Nucleus accumbens (tissue), 56 donors: Measurements from ENCODE around the gene PTGR2.
"Not testable (repeated sequence)": the region's sequence is repeated elsewhere in the genome, so short reads cannot be mapped to it uniquely, and the experiment has no call there.

Source experiments
- DNase-seq, 56 donors: peaks; one replicate each; lab custom pipeline; 2025; lab: John Stamatoyannopoulos, UW

Gene PTGR2

DNA sequence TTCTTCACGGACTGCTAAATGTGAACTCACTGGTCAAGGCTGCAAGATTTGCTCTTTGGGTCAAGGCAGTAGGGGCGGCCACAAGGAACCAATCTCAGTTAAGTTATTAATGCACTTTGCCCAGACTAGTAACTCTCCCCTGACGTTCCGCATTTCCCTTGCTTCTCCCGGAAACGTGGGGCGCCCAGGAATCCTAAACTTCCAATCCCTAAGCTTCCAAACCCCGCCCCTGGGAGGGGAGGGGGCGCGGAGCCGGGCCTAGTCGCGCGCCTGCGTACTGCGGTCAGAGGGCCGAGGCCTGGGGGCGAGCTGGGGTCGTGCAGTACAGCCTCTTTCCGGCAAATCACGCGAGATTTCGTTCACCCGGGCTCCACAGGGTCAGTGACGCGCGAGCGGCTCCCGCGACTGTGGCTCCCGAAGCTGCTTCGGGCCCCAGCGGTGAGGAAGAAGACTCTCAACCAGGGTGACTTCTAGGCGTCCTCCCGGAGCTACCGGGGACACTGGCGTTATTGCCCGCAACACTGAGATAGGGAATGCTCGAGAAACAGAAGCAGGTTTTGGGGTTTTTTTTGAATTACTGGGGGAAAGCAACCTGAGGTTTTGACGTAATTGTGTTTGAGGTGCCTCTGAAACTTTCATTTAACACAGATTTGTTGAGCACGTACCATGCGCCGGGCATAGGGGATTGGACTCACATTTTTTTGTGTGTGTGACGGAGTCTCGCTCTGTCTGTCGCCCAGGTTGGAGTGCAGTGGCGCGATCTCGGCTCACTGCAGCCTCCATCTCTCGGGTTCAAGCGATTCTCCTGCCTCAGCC lies at the start of gene PTGR2:
Gene PTGR2, plus strand, starts transcription at position 265 of the 816 bp plus-strand sequence. CDS start 7,032 bp downstream, outside the sequence.
- peak; percentile 40 to 96 (median 89) for DNase-seq

DNA sequence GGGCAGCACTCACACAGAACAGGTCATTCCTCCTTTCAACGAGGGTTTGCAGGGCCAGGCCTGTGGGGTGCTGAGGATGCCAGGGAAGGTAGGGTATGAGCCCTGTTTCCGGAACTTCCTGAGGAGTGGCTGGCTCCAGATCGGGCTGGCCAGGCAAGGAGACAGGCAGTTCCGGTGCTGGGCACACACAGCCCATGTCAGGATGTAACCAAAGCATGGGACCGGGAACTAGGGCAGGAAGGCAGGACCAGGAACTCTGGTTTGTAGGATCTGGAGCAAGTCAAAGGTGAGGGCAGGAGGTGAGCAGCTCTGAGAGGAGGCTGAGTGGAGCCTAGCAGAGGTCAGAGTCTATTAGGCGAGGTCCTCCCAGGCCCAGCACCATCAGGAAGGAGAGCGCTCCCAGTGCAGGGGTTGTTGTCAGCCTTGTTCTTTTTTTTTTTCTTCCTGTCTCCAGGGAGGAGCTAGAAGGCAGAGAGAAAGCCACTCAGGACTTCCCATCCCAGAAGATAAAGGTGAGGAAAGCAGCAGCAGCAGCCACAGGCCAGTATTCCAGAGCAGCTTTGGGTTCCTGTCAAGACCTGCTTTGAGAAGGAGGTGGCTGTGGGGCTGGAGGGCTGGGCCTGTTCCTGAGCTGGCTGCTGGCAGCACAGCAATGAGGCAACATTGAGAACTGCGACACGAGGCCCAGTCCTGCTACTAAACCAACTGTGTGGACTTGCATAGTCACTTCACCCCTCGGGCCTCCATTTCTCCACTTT lies 49.0 kb upstream of the PTGR2 start:
- no peak for DNase-seq

DNA sequence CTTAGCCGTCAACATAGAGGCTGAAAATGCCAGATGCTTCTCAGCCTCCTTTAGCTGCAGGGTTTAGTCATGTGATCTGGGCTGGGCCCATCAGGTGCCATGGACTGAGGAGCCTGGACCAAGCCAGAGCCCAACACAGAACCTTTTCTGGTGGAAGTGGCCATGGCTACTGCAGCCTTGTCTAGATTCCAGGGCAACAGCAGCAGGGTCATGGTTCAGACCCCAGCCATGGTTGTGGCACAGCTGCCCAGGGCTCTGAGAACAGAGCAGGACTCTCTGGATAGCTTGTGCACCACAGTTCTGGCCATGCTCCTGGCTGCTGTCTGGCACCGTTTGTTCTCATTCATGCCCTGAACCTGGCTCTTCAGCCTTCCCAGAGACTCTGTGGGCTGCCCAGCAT lies 47.0 kb upstream of the PTGR2 start:
- DNase-seq = no peak

DNA sequence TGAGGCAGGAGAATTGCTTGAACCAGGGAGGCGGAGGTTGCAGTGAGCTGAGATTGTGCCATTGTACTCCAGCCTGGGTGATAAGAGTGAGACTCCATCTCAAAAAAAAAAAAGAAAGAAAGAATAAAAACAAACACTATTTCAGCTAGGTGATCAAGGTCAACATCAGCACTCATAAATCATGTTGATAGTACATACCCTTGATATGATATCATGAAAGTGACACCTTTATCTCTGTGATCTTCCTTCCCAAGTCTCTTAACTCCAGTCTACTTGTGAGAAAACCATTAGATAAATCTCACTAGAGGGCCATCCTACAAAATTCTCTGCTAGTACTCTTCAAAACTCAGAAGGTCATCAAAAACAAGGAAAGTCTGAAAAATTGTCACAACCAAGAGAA lies 44.2 kb upstream of the PTGR2 start:
- DNase-seq = no peak

DNA sequence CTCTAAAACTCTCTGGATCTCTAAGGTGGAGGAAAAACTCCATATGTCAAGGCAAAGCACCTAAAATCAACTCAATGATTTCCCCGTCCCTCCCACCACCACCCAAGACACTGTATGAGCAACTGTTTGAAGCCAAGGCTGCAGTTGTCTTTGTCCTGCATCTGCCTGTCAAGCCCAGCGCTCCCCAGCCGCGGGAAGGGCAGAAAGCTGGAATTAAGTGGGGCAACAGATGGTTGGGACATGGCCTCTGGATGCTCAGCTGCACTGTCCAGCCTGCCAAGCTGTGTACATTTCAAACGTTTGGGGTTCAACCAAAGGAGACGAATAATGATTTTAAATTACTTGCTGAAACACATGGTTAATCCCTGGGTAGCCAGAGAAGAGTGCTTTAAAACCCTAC lies 42.2 kb upstream of the PTGR2 start:
- DNase-seq = peak in 4 of 56 donors; percentile 7 to 20 (median 9)

DNA sequence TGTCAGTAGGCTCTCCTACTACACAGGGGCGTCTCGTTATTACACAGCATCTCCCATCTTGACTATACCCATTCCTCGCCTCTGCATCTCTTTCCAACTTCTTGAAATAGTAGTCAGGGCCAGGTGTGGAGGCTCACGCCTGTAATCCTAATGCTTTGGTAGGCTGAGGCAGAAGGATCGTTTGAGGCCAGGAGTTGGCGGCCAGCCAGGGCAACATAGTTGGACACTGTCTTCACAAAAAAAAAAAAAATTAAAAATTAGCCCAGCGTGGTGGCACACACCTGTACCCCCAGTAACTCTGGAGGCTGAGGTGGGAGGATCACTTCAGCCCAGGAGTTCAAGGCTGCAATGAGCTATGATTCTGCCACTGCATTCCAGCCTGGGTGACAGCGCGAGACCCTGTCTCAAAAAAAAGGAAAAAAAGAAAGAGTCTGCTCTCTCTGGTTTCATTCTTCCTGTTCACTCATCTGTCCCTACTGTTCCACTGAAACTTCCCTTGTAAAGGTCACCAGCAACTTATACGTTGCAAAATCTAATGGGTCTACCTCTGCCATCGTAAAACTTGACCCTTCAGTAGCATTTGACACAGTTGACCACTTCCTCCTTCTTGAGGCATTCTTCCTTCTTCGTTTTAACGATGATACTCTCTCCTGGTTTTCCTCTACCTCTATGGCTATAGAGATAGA lies 41.0 kb upstream of the PTGR2 start:
- DNase-seq = no peak

DNA sequence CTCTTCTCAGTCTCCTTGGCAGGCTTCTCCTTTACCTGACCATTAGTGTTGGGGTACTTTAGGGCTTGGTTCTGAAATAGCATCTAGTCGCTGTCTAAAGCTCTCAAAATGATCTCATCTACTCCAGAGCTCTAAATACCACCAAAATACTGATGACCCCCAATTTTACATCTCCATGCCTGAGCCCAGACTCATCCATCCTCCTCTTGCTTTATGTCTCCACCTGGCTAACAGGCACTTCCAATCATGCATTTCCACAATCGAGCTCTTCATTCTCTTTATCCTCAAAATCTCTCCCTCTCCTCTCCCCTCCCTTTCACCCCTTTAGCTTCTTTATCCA lies 40.5 kb upstream of the PTGR2 start:
- no peak for DNase-seq

DNA sequence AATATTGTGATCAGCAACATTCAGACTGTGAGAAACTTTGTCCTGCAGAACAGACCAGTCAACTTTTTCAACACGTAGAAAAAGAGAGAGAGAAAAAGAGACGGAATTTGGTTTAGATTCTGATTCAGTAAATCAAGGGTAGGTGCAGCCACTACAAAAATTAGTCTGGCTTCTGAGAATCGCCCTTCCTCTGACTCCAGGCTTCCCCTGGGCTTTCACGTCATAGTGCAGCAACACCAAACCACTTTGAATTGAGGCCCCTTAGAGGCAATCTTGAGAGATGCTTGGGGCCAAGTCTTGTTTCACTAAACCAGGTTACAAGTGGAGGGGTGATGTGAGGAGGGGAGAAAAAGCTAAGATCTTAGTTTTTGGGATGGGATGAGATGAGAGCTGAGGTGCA lies 37.5 kb upstream of the PTGR2 start:
- no peak for DNase-seq

DNA sequence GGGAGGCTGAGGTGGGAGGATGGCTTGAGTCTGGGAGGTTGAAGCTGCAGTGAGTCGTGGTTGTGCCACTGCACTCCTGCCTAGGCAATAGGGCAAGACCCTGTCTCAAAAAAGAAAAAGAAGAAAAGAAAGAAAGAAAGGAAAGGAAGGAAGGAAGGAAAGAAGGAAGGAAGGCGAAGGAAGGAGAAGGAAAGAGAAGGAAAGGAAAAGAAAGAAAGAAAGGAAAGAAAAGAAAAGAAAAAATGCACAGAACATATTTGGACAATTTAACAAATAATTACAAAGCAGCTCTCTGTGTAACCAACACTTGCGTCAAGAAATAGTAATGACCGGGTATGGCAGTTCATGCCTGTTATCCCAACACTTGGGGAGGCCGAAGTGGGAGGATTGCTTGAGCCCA lies 35.8 kb upstream of the PTGR2 start:
- DNase-seq = no peak

DNA sequence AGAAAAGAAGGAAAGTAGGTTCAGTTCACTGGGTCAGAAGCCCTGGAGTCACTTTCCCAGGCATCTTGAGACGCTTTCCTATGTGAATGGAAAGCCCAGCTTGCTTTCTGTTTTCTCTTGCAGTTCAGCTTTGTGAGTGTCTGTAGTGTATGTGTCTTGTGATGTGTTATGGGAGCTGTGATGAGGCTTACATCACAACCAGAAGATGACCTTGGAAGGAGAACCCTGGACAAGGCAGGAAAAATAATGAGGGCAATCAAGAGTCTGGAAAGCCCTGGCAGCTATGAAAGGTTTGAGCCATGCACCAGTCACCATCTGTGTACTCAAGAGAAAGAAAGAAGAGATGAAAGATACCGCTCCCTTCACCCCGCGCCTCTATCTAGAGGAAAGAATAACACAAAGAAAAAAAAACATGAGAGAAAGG lies 35.2 kb upstream of the PTGR2 start:
- DNase-seq = no peak

DNA sequence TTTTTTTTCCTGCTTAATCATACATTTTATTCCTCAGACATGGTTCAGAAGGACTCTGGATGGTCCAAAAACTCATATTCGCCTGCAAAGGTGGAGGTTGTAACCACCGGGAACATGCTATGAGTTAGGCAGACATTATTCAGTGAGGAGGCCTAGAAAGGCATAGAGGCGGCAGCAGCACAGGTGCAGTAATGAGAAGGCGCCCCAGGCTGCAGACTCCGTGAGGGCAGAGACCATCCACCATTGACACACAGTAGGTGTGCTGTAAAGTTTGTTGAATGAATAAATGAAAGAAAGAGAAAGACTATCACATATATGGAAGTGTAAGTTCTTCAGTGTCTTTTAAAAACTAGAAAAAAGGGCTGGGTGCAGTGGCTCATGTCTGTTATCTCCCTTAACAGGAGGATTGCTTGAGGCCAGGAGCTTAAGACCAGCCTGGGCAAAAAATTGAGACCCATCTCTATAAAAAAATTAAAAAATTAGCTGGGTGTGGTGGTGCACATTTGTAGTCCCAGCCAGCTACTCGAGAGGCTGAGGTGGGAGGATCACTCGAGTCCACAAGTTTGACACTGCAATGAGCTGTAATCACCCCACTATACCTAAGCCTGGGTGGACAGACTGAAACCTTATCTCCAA lies 34.5 kb upstream of the PTGR2 start:
- no peak for DNase-seq

DNA sequence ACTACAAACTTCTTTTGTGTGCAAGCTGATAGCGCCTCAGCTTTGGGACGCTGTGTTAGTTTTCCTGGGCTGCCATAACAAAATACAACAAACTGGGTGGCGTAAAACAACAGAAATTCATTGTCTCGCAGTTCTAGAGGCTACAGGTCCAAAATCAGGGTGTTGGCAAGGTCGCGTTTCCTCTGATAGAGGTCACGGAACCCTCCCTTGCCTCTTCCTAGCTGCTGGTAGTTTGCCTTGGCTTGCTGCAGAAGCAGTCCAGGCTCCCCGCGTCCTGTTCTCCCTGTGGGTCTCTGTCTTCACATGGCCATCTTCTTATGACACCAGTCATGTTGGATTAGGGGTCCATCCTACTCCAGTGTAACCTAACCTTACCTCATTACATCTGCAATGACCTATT lies 32.8 kb upstream of the PTGR2 start:
- no peak for DNase-seq

DNA sequence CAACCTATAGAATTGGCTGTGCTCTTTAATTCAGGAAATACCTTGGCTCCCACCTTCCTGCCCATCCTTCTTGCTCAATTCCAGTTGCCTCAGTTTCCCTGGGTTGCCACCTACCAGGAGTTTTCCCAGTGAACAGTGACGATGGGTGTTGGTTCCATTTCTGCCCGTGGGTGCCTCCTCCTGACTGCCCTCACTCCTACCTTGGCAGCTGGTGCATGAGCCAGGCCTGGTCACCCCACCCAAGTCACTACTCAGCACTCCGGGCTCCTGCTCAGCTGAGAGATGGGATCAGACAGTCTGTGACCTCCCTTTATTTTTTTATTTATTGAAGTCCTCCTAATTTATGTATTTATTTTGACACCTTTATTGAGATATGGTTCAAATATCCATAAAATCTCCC lies 31.0 kb upstream of the PTGR2 start:
- no peak for DNase-seq

DNA sequence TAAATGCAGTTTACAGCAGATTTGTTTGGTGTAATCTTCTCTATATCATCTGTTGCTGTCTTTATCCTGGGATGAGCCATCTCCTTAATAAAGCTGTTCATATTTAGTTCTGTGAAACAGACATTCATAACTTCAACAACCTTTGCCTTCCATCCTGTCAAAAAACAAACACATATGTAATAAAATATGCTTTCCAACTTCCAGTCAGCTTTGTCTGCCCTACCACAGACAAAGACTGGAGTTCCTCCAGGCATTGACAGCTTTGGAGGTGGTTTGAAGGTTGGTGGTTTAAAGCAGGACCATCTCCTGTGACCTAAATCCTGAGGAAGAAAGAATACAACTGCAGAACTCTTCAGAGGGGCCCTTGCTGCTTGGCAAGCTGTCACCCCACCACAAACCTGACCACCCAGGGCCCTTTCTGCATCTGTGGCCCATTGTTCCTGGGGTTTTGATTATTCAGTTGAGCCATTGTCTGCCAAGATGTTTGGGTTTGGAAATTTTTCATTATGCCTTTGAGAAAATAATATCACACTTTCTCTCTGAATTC lies 28.2 kb upstream of the PTGR2 start:
- DNase-seq = no peak

DNA sequence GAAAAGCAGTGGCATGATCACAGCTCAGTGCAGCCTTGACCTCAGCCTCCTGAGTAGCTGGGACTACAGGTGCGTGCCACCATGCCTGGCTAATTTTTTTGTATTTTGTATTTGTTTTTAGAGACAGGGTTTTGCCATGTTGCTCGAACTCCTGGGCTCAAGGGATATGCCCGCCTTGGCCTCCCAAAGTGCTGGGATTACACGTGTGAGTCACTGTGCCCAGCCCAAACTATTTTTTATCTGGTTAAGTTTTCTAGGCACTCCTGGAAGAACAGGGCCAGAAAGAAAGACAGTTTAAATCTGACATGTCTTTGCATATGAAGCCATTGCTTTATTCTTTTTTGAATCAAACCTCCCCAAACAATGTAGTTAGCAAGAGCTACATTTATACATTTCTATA lies 27.5 kb upstream of the PTGR2 start:
- no peak for DNase-seq

DNA sequence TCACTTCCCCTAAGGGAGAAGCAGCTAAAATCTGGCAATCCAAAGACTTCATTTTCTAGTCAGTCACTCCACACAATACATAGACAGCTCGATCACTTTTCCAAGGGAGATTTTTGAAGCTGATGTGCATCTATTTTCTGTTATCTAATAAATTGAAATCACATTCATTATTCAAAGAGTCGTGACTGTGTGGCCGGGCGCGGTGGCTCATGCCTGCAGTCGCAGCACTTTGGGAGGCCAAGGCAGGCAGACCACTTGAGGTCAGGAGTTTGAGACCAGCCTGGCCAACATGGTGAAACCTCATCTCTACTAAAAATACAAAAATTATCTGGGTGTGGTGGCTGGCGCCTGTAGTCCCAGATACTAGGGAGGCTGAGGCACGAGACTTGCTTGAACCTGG lies 27.1 kb upstream of the PTGR2 start:
- DNase-seq = no peak

DNA sequence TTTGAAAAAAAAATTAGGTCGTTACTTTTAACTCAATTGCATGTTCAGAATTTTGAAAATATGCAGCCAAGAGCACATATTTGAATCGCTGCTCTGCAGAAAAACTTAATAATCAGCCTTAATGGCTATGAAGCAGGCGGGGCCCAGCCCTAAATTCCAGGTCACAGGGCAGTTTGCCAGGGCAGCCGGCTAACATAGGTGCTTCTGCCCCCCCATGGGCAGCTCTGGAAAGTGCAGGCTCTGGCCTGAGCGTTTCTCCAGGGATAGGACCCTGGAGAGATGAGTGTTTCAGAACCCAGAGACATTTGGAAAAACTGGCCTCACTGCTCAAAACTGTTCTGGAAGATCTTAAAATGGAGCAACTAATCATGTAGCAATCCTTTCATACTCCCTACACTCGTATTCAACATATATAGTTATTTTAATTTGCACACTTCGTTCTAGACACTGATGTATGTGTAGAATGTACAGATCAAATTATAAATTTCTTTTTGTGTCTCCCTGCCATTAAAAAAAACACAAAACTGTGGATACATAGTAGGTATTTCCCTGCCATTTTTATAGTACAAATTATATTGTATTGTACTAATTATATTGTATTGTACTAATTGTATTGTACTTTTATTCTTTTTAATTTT lies 26.0 kb upstream of the PTGR2 start:
- DNase-seq = peak in 50 of 56 donors; percentile 11 to 89 (median 61)

DNA sequence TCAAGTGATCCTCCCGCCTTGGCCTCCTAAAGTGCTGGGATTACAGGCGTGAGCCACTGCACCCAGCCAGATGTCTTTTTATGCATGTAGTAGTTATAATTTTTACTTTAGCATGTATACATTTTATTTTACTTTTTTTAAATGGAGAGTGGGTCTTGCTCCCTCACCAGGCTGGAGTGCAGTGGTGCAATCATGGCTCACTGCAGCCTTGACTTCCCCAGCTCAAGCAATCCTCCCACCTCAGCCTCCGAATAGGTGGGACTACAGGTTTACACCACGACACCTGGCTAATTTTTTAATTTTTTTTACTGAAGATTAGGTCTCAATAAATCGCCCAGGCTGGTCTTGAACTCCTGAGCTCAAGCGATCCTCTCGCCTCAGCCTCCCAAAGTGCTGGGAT lies 24.4 kb upstream of the PTGR2 start:
- not testable (repeated sequence) for DNase-seq

DNA sequence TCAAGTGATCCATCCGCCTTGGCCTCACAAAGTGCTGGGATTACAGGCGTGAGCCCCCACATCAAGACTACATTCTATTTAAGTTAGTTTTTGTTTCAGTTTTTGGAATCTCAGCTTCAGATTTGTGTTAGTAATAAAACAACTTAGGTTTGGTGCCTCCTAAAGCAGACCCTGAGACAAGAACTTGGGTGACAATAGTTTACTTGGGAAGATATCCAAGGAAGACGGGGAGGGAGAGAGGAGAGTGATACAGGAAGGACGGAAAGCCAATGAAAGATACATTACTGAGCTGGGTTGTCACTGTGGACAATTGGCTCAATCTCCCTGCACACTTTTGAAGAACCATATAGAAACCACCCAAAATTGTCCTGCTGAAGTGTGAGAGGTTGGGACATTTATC lies 22.6 kb upstream of the PTGR2 start:
- no peak for DNase-seq
